ENCODE results near the gene POC1A.
A peak's percentile ranks its signal among the peaks of the same experiment; 100 is the strongest.
"Not testable (repeated sequence)": the region's sequence is repeated elsewhere in the genome, so short reads cannot be mapped to it uniquely, and the experiment has no call there.

POC1A gene

GRCh38 chr3:52049503-52049902 is 104.7 kb downstream of the POC1A start:
- no peak for TF ChIP-seq CTCF (conservative IDR thresholded peaks at IDR 0.05; ENCODE audit: low read depth)
- peak overlapping the region; percentile 100 for H3K27ac ChIP-seq
- no peak for DNase-seq (ENCODE audit: low spot score)
- ChIA-PET CTCF (no interaction called here), POLR2A (ENCODE audit: low non-redundant PET) (no interaction called here)

DNA sequence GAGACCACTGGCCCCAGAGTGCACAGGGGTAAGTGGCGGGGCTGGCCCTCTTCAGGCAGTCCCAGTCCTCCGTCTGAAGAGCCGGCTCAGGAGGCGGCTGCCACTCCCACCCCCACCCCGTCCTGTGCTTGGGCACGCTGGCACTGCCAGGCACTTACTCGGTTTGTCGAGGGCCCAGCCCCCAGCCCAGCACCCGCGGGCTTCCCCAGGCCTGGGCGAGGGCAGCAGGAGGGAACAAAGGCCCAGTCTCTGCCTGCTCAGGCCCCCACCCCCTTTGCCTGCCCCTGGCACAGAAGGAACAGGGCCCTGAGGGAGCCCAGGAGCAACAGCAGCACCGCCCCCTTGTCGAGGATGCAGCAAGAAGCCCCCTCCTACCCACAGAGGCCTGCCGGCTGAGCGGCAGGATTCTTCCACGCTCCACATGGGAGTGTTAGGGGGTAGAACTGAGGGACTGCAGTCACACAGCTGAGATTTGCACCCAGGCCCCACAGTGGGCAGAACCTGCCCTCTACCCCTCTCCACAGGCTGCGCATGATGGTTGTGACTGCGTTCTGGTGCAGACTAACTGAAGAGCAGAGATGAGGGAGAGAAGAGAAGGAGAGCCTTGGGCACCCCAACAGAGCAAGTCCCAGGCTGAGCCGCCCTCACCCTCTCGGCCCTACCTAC is 106.8 kb downstream of the POC1A start:
- DNase-seq (ENCODE audit: low spot score) = peak; percentile 59
- ChIA-PET CTCF (no interaction called here), POLR2A (ENCODE audit: low non-redundant PET) (interaction anchor here (0.5 to 2.0 kb wide), 4 partner anchors 10 to 1061 kb away, joined by 3 to 12 read pairs (median 7); partner anchors contain the start of gene DUSP7)
- peak overlapping the region; percentile 100 for H3K27ac ChIP-seq
- no peak for TF ChIP-seq CTCF (conservative IDR thresholded peaks at IDR 0.05; ENCODE audit: low read depth)

DNA sequence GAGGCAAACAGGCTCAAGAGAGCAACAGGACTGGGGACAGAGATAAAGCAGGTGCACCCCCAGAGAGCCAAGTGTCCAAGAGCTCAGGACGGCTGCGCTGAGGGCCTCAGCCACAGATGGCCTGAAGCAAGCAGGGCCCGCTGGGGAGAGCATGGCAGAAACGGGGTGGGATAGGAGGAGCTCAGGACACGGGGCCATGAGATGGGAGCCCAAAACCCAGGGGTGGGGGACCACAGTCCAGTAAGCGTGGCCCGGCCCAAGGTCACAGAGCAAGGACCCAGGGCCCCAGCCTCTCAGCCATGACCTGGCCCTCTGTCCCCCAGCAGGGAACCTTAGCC is 107.4 kb downstream of the POC1A start:
- no peak for TF ChIP-seq CTCF (conservative IDR thresholded peaks at IDR 0.05; ENCODE audit: low read depth)
- DNase-seq (ENCODE audit: low spot score) = no peak
- ChIA-PET POLR2A (ENCODE audit: low non-redundant PET) (interaction anchor here (0.9 to 2.0 kb wide), 4 partner anchors 10 to 108 kb away, joined by 3 to 12 read pairs (median 4); partner anchors contain the start of genes DUSP7 and POC1A), CTCF (no interaction called here)
- H3K27ac ChIP-seq = peak overlapping the region; percentile 100

DNA sequence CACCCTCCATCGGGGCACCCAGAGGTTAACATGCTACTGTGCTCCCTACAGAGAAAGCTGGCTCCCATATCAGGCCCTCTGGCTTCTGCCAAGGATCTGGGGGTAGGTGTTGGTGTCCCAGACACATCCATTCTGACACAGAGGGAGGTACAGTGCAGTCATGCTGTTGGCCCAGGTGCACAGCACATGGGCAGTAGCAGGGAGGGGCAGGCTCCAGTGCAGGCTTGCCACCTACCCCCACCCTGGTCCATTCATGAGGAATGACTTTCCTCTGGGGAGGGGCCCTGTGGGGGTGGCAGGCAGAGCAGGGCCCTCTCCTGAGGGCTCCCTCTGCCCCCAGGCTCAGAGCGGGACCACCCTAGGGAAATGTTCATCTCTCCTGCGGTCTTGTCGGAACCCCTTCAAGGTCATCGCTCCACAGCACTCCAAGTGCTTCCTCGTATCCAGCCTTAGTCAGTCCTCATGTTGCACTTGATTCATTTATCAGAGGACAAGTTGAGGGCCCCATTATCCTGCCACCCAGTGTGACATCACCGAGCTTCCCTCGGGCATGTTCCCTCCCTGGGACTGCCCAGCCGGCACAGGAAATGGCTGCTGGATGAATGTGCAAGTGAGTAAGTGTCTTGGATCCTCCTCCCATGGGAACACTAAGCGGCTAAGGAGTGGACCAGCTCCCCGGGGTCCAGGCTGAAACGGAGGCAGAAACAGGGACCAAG is 107.9 kb downstream of the POC1A start:
- no peak for TF ChIP-seq CTCF (conservative IDR thresholded peaks at IDR 0.05; ENCODE audit: low read depth)
- H3K27ac ChIP-seq = peak overlapping the region; percentile 100
- ChIA-PET POLR2A (ENCODE audit: low non-redundant PET) (interaction anchor here (0.7 to 2.0 kb wide), 5 partner anchors 7 to 108 kb away, joined by 3 to 12 read pairs (median 4); partner anchors contain the start of genes DUSP7 and POC1A), CTCF (no interaction called here)
- DNase-seq (ENCODE audit: low spot score) = peak; percentile 87

DNA sequence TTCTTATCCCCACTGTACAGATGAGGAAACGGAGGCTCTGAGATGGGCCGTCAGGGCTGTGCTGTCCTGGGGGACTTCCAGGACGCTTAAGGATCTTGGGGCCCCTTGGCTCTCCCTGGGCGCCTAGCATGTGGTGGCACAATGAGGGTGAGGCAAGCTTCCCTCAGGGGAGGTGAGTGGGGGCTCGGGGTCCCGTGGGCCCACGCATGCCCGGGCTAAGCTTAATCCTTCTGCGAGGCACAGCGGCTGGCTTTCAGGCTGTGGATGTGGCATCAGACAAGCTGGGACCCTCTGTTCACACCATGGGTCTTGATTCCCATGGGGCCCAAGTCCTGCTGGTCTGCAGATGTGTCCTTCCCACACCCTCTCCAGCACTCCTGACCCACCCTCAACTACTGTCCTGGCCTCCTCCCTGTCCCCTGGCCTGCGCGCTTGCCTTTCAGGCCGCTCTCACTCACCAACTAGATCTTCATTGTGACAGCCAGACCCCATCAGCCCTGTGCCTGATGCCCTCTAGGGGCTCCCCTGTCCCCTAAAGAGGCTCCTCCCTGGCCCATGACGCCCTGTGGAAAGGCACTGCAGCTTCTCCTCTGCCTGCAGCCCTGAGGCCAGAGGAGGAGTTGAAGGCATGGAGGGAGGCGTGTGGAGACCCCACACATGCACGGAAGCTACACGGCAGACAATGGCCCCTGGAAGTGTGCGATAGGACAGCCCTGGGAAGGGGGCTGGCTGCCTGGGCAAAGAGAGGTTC is 109.2 kb downstream of the POC1A start:
- H3K27ac ChIP-seq = peak overlapping the region; percentile 100
- CTCF ChIA-PET = no interaction called here
- POLR2A ChIA-PET (ENCODE audit: low non-redundant PET) = interaction anchor here (2.0 kb wide), 1 partner anchor 12 kb away, joined by 12 read pairs; the partner anchor contains the start of gene DUSP7
- DNase-seq (ENCODE audit: low spot score) = no peak
- TF ChIP-seq CTCF (conservative IDR thresholded peaks at IDR 0.05; ENCODE audit: low read depth) = no peak

GRCh38 chr3:52043750-52044149 is 110.5 kb downstream of the POC1A start:
- CTCF ChIA-PET = no interaction called here
- no peak for DNase-seq (ENCODE audit: low spot score)
- TF ChIP-seq CTCF (conservative IDR thresholded peaks at IDR 0.05; ENCODE audit: low read depth) = no peak
- POLR2A ChIA-PET (ENCODE audit: low non-redundant PET) = no interaction called here
- H3K27ac ChIP-seq = peak overlapping the region; percentile 100

- DNase-seq (ENCODE audit: low spot score); POLR2A ChIA-PET (ENCODE audit: low non-redundant PET): not testable (repeated sequence)
- H3K27ac ChIP-seq = peak overlapping the region; percentile 100
- CTCF ChIA-PET = interaction anchor here (0.7 kb wide), 2 partner anchors 43 to 101 kb away, joined by 3 to 5 read pairs; no protein-coding TSS in a partner anchor
Observed at GRCh38 chr3:52043039-52043438, 111.2 kb downstream of the POC1A start.
